ENCODE results near the gene SLC22A13.
"Not testable (repeated sequence)": the region's sequence is repeated elsewhere in the genome, so short reads cannot be mapped to it uniquely, and the experiment has no call there.

Gene SLC22A13

DNA sequence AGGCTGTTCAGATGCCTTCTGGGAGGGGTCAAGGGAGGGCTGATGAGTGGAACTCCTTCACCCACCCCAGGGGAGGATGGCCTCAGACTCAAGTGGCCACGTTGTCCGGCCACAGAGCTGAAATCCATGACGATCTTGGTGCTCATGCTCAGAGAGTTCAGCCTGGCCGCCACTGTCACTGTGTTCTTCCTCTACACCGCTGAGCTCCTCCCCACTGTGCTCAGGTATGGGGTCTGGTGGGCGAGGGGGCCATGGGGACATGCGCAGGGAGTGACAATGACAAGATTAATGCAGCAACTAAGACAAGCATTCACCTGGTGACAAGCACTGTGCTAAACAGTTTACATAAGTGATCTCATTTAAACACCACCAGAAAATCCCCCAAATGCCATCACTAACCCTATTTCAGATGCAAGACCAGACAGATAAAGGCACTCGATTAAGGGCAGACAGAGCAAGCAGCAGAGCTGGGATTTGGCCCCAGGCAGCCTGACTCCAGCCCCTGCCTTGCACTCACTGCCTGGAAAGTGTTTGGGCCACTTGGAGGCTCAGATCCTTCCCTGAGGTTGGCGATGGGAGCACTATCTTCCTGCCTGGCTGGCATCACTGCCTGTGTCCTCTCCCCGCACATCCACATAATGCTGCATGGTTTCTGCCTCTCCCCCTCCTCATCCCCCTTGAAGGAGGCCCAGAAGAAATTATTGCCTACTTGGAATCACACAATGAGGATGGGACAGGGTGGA lies 50.0 kb downstream of the SLC22A13 start:
- Histone ChIP-seq H3K4me2 (no peak overlapping the region), H3K27me3 (no peaks in the 10 kb centered on the region), H3K27ac (no peak overlapping the region), H3K4me3 (no peak overlapping the region), H3K9ac (no peak overlapping the region), H4K20me1 (no peaks in the 10 kb centered on the region), H3K9me3 (replicated peaks in 1 of 11) (no peaks in the 10 kb centered on the region), H3K36me3 (no peaks in the 10 kb centered on the region), H3K4me1 (peaks cover 0 to 40% (median 6%) of the 10 kb centered on the region in 10 experiments; a peak in 10 of 20 replicates)
- no peak for TF ChIP-seq Cebpa-rat (IDR thresholded peaks at IDR 0.05)

DNA sequence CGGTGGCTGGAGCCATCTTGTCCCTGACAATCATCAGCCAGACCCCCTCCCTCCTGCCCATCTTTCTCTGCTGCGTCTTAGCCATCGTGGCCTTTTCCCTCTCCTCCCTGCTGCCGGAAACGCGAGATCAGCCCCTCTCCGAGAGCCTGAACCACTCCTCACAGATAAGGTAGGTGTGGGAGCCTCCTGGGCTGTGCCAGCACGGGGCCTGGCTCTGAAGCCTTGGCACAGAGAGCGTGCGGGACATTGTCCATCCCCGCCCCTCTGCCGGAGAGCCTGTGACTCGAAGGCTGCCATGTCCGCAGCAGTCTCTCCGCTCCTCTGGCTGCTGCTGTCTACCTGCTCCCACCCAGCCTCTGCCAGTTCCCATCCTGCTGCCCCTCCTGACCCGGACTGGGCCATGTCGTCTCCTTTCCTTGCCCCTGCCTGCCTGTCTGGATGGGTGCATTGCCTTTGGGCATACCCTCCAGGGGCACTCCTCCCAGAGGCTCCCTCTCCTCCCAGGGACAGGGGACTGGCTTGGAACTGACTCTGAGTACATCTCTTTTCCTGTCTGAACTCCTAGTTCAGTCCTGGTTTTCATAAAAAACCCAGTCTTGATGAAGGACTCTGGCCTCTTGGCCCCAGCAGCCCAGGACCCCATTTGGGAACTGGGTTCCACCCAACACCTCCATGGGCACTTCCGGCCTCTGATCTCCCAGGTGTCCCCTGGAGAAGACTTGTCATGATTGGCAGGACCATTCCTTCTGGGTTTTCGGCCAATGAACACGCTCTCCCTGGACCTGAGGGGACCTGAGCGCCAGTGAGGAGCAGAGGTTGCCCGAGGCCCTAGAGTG lies 51.0 kb downstream of the SLC22A13 start:
- H3K4me3 ChIP-seq = no peak overlapping the region
- no peak overlapping the region for H3K27ac ChIP-seq
- H3K4me2 ChIP-seq = no peak overlapping the region
- H3K4me1 ChIP-seq = peaks cover 0 to 32% (median 6%) of the 10 kb centered on the region in 10 experiments; a peak in 10 of 20 replicates
- no peak overlapping the region for H3K9ac ChIP-seq
- TF ChIP-seq Cebpa-rat (IDR thresholded peaks at IDR 0.05) = no peak
- no peaks in the 10 kb centered on the region for H3K27me3 ChIP-seq
- no peaks in the 10 kb centered on the region for H4K20me1 ChIP-seq
- no peaks in the 10 kb centered on the region for H3K36me3 ChIP-seq
- H3K9me3 ChIP-seq (replicated peaks in 1 of 11) = 0 out of 22 replicates have a peak, but pooled peaks cover 0 to 4% (median 0%) of the 10 kb centered on the region in 11 experiments

DNA sequence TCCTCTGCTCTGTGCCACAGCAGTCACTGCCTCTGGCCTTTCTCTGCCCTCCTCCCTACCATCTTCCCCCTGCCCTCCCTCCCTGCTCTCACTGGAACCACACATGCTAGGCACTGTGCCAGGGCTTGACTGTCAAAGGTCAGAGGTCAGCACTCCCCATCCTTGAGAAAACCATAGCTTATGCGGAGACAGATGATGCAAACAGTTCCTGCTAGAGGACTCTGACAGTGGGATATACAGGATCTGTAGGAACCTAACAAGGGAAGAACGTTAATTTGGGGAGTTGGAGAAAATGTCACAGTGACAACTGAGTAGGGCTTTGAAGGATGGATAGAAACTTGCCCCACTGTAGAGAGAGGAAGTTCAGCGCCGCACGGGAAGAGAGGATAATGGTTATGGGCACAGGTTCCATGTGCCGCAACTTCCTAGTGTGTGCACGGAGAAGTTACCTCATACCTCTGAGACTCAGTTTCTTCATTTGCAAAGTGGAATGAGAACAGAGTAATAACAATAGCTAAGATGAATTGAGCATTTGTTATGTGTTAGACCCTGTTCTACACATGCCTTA lies 51.7 kb downstream of the SLC22A13 start:
- Histone ChIP-seq H3K9me3 (replicated peaks in 1 of 11) (0 out of 22 replicates have a peak, but pooled peaks cover 0 to 4% (median 0%) of the 10 kb centered on the region in 11 experiments), H3K4me1 (peaks cover 0 to 25% (median 6%) of the 10 kb centered on the region in 10 experiments; a peak in 10 of 20 replicates), H4K20me1 (no peaks in the 10 kb centered on the region), H3K4me2 (no peak overlapping the region), H3K4me3 (no peak overlapping the region), H3K36me3 (no peaks in the 10 kb centered on the region), H3K27ac (no peak overlapping the region), H3K9ac (no peak overlapping the region), H3K27me3 (no peaks in the 10 kb centered on the region)
- no peak for TF ChIP-seq Cebpa-rat (IDR thresholded peaks at IDR 0.05)

DNA sequence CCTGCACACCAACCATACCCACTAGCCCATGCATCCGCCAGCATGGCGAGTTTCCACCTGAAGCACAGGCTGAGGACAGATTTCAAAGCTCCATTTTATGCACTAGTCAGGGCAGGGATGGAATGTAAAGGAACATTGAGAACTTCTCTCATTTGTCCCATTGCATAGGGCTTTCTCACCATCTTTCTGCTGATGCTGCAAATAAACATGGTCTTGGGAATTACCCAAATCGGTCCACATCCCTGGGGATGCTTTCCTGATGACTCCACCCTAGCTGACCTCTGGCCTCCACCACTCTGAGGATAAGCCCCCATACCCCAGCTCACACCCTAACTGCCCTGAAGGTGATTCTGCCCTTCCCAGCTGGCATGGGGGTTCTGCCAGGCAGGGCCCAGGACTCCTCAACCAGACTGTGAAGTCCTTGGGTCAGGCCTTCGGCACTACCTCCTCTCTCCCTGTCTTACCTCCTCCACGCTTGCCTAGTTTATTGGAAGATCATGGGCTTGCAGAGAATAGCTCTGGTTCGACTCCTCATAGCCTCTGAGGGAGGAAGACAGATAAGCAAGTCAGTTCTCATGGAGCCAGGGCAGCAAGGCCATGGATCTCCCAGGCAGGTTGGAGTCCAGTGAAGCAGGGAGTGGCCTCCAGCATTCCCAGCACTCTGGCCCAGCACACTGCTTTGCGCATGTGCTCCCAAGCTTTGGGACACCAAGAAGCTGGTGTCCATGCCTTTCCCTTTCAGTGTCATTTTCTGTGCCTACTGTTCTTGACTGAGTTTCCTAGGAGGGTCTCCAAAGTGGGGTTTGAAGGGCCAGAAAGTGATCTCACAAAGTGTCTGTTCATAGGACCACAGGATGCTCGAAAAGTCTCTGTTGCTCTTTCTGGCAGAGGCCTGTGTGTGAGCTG lies 53.4 kb downstream of the SLC22A13 start:
- H4K20me1 ChIP-seq = no peaks in the 10 kb centered on the region

DNA sequence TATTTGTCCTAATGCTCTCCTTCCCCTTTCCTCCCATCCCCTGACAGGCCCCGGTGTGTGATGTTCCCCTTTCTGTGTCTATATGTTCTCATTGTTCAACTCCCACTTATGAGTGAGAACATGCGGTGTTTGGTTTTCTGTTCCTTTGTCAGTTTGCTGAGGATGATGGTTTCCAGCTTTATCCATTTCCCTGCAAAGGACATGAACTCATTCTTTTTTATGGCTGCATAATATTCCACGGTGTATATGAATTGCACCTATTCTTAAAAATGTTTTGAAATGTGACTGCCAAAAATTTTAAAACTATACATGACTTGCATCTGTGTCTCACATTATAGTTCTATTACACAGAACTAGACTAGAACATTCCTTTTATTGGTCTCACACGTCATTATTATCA lies 55.0 kb downstream of the SLC22A13 start:
- not testable (repeated sequence) for H3K4me3 ChIP-seq

More for the DNA sequence above, 53.4 kb downstream of the SLC22A13 start:
- Histone ChIP-seq H3K27me3 (no peaks in the 10 kb centered on the region), H3K4me2 (no peak overlapping the region), H3K36me3 (no peaks in the 10 kb centered on the region), H3K4me3 (no peak overlapping the region), H3K4me1 (peaks cover 0 to 9% (median 3%) of the 10 kb centered on the region in 10 experiments; a peak in 9 of 20 replicates), H3K27ac (no peak overlapping the region), H3K9me3 (replicated peaks in 1 of 11) (peaks cover 0 to 5% (median 0%) of the 10 kb centered on the region in 11 experiments; a peak in 1 of 22 replicates), H3K9ac (no peak overlapping the region)
- TF ChIP-seq Cebpa-rat (IDR thresholded peaks at IDR 0.05) = no peak

DNA sequence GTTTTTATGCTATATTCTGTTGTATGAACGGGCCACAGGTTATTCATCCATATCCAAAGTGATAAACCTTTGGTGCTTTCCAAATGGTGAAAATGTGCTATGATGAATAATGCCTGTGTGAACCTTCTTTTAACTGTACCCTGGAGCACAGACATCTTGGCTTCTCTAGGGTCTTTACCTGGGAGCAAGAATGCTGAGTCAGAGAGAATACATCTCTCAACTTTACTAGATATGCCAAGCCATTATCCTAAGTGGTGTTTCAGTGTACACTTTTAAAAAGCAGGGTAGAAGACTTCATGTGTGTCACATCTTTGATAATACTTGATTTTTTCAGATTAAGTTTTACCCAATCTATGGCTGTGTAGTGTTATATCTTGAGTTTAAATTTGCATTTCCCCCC lies 57.4 kb downstream of the SLC22A13 start:
- Histone ChIP-seq H3K9ac (no peak overlapping the region), H3K4me1 (no peaks in the 10 kb centered on the region), H3K4me3 (no peak overlapping the region), H3K27ac (no peak overlapping the region), H3K4me2 (no peak overlapping the region), H3K27me3 (no peaks in the 10 kb centered on the region), H4K20me1 (no peaks in the 10 kb centered on the region), H3K9me3 (replicated peaks in 1 of 11) (peaks cover 0 to 16% (median 0%) of the 10 kb centered on the region in 11 experiments; a peak in 5 of 22 replicates), H3K36me3 (no peaks in the 10 kb centered on the region)
- TF ChIP-seq Cebpa-rat (IDR thresholded peaks at IDR 0.05) = no peak

More for the DNA sequence above, 55.0 kb downstream of the SLC22A13 start:
- not testable (repeated sequence) for H4K20me1 ChIP-seq; H3K36me3 ChIP-seq; H3K27ac ChIP-seq; H3K9ac ChIP-seq; H3K4me2 ChIP-seq; H3K9me3 ChIP-seq (replicated peaks in 1 of 11); H3K27me3 ChIP-seq; H3K4me1 ChIP-seq

DNA sequence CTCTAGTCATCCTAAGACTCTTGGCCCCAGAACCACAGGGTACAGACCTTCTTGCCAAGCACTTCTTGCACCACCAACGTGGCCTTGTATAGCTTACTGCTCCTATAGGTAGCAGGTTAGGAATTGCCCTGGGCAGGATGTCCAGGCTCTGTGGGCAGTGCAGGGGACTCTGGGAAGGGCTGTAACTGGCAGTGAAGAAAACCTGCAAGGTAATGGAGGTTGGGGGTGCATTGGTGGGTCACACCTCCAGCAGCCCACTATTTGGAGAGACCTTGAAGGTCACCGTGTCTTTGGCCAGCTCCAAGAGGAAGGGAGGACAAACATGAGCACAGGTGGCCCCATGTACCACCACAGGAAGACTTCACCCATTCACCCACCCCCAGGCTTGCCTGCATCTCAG lies 59.6 kb downstream of the SLC22A13 start:
- no peak for TF ChIP-seq Cebpa-rat (IDR thresholded peaks at IDR 0.05)
- no peak overlapping the region for H3K9ac ChIP-seq
- peaks cover 0 to 16% (median 0%) of the 10 kb centered on the region in 11 experiments; a peak in 5 of 22 replicates for H3K9me3 ChIP-seq (replicated peaks in 1 of 11)

DNA sequence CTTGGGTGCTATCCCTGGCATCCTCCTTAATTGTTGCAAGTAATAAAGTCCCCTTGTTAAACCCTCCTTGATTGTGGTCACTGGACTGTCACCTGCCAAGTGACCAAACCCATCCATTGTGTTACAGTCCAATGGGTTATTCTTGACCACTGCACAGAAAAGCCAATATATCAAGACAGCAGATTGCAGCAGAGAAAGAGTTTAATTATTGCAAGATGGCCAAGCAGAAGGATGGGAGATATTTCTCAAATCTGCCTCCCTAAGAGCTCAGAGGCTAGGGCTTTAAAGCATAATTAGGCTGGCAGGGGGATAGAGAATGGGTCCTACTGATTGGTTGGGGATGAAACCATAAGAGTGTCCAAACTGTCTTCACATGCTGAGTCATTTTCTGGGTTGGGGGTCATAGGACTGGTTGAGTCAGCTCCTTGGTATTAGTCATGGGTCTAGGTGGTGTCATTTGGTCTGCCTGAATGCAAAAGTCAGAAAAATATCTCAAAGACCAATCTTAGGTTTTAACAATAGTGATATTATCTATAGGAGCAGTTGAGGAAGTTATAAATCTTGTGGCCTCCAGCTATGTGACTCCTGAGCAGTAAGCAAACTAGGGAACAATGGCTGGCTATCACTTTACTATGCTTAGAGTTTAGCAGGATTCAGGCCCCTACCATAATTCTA lies 61.9 kb downstream of the SLC22A13 start:
- Histone ChIP-seq H3K4me1 (no peaks in the 10 kb centered on the region), H3K27me3 (no peaks in the 10 kb centered on the region), H3K27ac (no peak overlapping the region), H3K9me3 (replicated peaks in 1 of 11) (peaks cover 0 to 12% (median 0%) of the 10 kb centered on the region in 11 experiments; a peak in 5 of 22 replicates), H4K20me1 (no peaks in the 10 kb centered on the region), H3K4me3 (no peak overlapping the region), H3K9ac (no peak overlapping the region), H3K36me3 (no peaks in the 10 kb centered on the region), H3K4me2 (no peak overlapping the region)
- no peak for TF ChIP-seq Cebpa-rat (IDR thresholded peaks at IDR 0.05)

More for the DNA sequence above, 59.6 kb downstream of the SLC22A13 start:
- Histone ChIP-seq H4K20me1 (no peaks in the 10 kb centered on the region), H3K27ac (no peak overlapping the region), H3K4me2 (no peak overlapping the region), H3K4me1 (no peaks in the 10 kb centered on the region), H3K4me3 (no peak overlapping the region), H3K27me3 (no peaks in the 10 kb centered on the region), H3K36me3 (no peaks in the 10 kb centered on the region)

Measured in BLaER1 treated with 17β-estradiol and CSF1 and Interleukin-3, amounts not matched to agents 10 nM and 100 nM (cell line).